GM19351 (cell line): ENCODE measurements around the gene PUS1.
A peak's percentile ranks its signal among the peaks of the same experiment; 100 is the strongest.
"Not testable (repeated sequence)": the region's sequence is repeated elsewhere in the genome, so short reads cannot be mapped to it uniquely, and the experiment has no call there.

Source experiments
- ATAC-seq: cut with Tn5 transposase; IDR thresholded peaks from one replicate; pipeline ENCODE4 v1.9.1; 2021; ENCODE audit warnings: mild to moderate bottlenecking, moderate library complexity; ENCODE audit not compliant: unreplicated experiment

The PUS1 gene

GRCh38 chr12:131928711-131929580, at the start of gene PUS1:
Gene PUS1 (plus strand): TSS chr12:131929276. CDS start chr12:131929723, 447 bp downstream.
- ATAC-seq: peak; percentile 55

- no peak for ATAC-seq
Measured at GRCh38 chr12:131882804-131883520, 46.1 kb upstream of the PUS1 start.

DNA sequence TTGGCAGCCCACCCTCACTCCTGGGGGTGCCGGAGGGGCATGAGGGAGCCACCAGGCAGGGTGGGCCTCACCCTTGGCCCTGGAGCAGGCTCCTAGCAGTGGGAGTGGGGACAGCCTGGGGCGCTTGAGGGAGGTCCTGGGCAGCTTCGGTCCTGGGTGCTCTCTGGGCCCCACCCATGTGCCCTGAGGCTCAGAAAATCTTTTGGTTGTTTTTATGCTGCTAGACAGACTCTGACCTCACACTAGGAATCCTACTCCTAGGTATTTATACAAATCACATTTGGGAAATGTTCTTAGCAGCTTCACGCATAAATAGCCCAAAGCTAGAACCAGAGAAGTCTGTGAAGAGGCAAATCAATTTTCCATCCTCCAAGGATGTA, 45.6 kb upstream of the PUS1 start:
- ATAC-seq: no peak

- ATAC-seq: not testable (repeated sequence)
Measured at GRCh38 chr12:131885076-131885475, 44.0 kb upstream of the PUS1 start.

- ATAC-seq: no peak
Measured at GRCh38 chr12:131885543-131886057, 43.5 kb upstream of the PUS1 start.

- not testable (repeated sequence) for ATAC-seq
Measured at GRCh38 chr12:131891722-131892121, 37.4 kb upstream of the PUS1 start.

GRCh38 chr12:131892711-131893604, 36.1 kb upstream of the PUS1 start:
- no peak for ATAC-seq

GRCh38 chr12:131893605-131894312, 35.3 kb upstream of the PUS1 start:
- ATAC-seq: no peak

DNA sequence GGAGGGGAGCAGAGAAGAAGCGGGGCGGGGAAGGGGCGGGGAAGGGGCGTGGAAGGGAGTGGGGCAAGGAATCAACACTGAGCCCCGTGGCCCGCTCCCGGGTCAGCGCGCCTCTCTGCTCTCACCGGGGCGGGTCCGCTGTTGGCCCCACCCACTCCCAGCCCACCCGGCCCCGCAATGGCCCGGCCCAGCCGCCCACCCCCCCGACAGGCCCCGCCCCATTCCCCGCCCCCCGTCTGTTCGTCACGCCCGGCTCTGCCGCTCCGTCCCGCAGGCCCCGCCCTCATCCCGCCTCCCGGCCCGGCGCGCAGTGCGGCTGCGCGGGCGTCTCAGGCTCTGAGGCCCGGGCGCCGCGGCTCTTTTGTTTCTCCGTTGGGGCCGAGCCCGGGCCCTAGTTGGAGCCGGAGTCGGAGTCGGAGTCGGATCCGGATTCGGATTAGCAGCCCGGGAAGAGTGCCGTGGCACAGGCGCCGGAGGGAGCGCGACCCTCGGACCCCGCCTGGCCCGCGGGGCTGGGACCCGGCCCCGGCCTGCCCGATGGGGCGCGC, 34.7 kb upstream of the PUS1 start, which contains the start of gene ULK1:
Gene ULK1, plus strand, starts transcription at position 310 of the 548 bp plus-strand sequence. CDS start 380 bp downstream, outside the sequence.
- ATAC-seq: peak; percentile 70

- ATAC-seq: no peak
Measured at GRCh38 chr12:131894981-131895639, 34.0 kb upstream of the PUS1 start.

DNA sequence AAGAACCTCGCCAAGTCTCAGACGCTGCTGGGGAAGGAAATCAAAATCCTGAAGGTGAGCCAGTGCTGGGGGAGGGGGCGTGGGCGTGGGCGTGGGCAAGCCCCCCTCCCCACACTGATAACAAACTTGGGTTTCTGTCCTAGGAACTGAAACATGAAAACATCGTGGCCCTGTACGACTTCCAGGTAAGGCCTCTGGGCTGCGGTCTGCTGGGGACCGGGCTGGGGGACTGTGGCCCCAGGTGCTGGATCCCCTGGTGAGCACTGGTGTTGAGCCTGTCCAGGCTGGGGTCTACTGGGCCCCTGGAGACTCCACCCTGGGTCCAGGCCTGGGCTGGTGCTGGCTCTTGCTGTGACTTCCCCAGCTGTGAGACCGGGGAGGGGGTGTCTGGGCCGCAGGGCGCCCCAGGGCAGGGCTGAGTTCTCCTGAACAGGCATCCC, 33.4 kb upstream of the PUS1 start:
- peak; percentile 20 for ATAC-seq

DNA sequence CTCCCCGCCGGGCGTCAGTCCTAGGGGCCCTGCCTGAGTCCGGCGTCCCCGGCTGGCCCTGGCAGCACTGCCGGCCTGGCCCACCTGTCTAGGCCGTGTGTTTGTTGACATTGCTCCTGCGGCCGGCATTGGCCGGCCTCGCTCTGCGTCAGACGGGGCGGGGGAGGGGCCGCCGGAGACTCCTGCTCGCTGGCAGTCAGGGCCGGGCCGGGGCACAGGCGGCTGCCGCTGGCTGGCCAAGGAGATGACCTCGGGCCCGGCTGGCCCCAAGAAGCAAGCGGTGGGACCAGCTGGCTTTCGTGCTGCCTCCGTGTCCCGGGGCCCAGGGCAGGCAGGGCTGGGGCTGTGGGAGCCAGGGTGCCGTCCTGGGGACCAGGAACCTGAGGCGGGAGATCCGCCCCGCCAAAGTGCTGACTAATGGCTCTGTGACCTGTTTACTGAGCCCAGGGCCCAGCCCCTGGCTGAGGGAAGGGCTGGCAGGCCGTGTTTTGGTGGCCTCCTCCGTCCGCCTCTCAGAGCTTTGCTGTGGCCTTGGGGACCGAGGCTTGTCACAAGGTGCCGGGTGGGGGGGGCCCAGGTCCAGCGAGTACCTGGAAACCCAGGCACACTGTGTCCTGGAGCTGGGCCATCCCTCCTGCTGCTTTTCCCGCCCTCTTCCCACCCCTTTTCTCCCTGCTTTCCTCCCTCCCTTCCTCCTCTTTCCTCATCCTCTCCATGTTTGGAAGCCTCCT, 32.8 kb upstream of the PUS1 start:
- ATAC-seq: peak; percentile 56

DNA sequence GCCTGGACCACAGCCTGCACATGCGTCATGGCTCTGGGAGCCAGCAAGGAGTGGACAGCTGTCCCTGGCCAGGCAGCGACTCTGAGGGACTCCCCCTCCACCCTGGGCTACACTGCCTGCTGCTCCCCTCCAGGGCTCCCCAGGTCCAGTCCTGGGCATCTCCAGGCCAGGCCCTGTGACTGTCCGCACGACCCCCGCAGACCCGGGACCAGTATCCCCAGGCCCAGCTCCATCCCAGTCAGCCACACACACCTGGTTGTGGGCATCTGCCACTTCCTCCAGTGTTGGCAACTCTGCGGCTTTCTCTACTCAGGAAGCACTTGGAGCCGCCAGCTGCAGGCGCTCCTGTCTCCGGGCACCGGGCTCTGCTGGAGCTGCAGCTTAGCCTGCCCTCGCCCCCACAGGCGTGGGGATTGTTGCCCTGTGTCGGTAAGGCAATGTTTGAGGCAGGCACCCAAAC, 32.2 kb upstream of the PUS1 start:
- ATAC-seq: no peak

- no peak for ATAC-seq
Measured at GRCh38 chr12:131897276-131897675, 31.8 kb upstream of the PUS1 start.

- ATAC-seq: no peak
Measured at GRCh38 chr12:131897875-131898274, 31.2 kb upstream of the PUS1 start.

DNA sequence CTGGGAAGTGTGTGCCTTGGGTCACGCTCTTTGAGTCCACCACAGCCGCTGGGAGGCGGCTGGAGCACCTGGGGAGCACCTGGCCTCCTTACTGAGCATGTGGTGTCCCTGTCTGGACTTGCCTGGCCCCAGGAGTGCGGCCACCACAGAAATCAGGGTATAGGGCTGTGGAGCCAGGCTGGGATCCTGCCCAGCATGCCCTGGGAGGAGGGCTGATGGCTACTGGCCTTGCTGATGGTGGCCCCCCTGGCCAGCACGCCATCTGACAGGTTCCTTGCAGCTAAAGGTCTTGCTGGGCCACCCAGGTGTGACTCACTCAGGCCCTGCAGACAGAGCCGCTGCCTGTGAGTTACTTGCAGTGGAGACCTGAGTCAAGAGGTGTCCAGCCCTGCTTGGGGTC, 28.7 kb upstream of the PUS1 start:
- ATAC-seq: no peak

GRCh38 chr12:131901431-131902331, 27.4 kb upstream of the PUS1 start:
- no peak for ATAC-seq
